Measurements from ENCODE around the gene PSME2. TPM values are rescaled to one million over a fixed set of nuclear protein-coding genes. Genes with fewer than 3 reads are reported as not detected.

Gene PSME2
- total RNA-seq, 8 experiments from 2014 or later = 77.2 to 504 (median 129) TPM

GRCh38 chr14:24157331-24157730 is 10.9 kb upstream of the PSME2 start:
- Histone ChIP-seq H3K4me3 (no peak overlapping the region), H3K4me1 (replicated peaks in 1 of 2) (peaks cover 9 to 13% of the 10 kb centered on the region in 2 donors), H3K27ac (no peak overlapping the region)
- WGBS, 10 experiments = 60 to 100% (median 94%) methylated on average over 1 to 8 of the region's 12 CpGs; no CpG with 5 or more reads in 2 of the 10 experiments
- in situ Hi-C loops (cut with MboI; ENCODE audit: low pct_unique_long_range_greater_than_20kb in 2 of 9, low sequenced_read_pairs in 9 of 9, unreplicated experiment in 9 of 9) = no loop called here
- no peak for ATAC-seq (replicated peaks in 6 of 8)

- Histone ChIP-seq H3K4me1 (replicated peaks in 1 of 2) (peaks cover 9 to 11% of the 10 kb centered on the region in 2 donors), H3K4me3 (no peak overlapping the region), H3K27ac (no peak overlapping the region)
- no peak for ATAC-seq (replicated peaks in 6 of 8)
- 50 to 100% (median 88%) methylated on average over 1 of the region's 1 CpG; no CpG with 5 or more reads in 4 of the 10 experiments for WGBS, 10 experiments
- in situ Hi-C loops (cut with MboI; ENCODE audit: low pct_unique_long_range_greater_than_20kb in 2 of 9, low sequenced_read_pairs in 9 of 9, unreplicated experiment in 9 of 9) = no loop called here
These were observed 10.4 kb upstream of the PSME2 start for GRCh38 chr14:24156840-24157239.

GRCh38 chr14:24155100-24155499 is 8.7 kb upstream of the PSME2 start:
- Histone ChIP-seq H3K4me3 (no peak overlapping the region), H3K27ac (no peak overlapping the region), H3K4me1 (replicated peaks in 1 of 2) (no peaks in the 10 kb centered on the region)
- in situ Hi-C loops (cut with MboI; ENCODE audit: low pct_unique_long_range_greater_than_20kb in 2 of 9, low sequenced_read_pairs in 9 of 9, unreplicated experiment in 9 of 9) = no loop called here
- WGBS, 10 experiments = 90 to 97% (median 96%) methylated on average over 2 to 5 of the region's 10 CpGs; no CpG with 5 or more reads in 7 of the 10 experiments
- no peak for ATAC-seq (replicated peaks in 6 of 8)

- no peak for ATAC-seq (replicated peaks in 6 of 8)
- H3K27ac ChIP-seq = no peak overlapping the region
- H3K4me1 ChIP-seq (replicated peaks in 1 of 2) = peaks cover 5 to 8% of the 10 kb centered on the region in 2 donors
- in situ Hi-C loops (cut with MboI; ENCODE audit: low pct_unique_long_range_greater_than_20kb in 2 of 9, low sequenced_read_pairs in 9 of 9, unreplicated experiment in 9 of 9) = no loop called here
- H3K4me3 ChIP-seq = no peak overlapping the region
- WGBS, 10 experiments = 80 to 100% (median 100%) methylated on average over 1 to 4 of the region's 16 CpGs; no CpG with 5 or more reads in 3 of the 10 experiments
These were observed 5.1 kb upstream of the PSME2 start for GRCh38 chr14:24151404-24152080.

GRCh38 chr14:24150993-24151392 is 4.6 kb upstream of the PSME2 start:
- WGBS, 10 experiments = no CpG with 5 or more reads among the region's 9 CpGs
- Histone ChIP-seq H3K4me3 (no peak overlapping the region), H3K4me1 (replicated peaks in 1 of 2) (peaks cover 5 to 8% of the 10 kb centered on the region in 2 donors), H3K27ac (no peak overlapping the region)
- no peak for ATAC-seq (replicated peaks in 6 of 8)
- in situ Hi-C loops (cut with MboI; ENCODE audit: low pct_unique_long_range_greater_than_20kb in 2 of 9, low sequenced_read_pairs in 9 of 9, unreplicated experiment in 9 of 9) = no loop called here

GRCh38 chr14:24150567-24150966 is 4.2 kb upstream of the PSME2 start:
- Histone ChIP-seq H3K4me1 (replicated peaks in 1 of 2) (peaks cover 8 to 9% of the 10 kb centered on the region in 2 donors), H3K4me3 (no peak overlapping the region), H3K27ac (no peak overlapping the region)
- no peak for ATAC-seq (replicated peaks in 6 of 8)
- in situ Hi-C loops (cut with MboI; ENCODE audit: low pct_unique_long_range_greater_than_20kb in 2 of 9, low sequenced_read_pairs in 9 of 9, unreplicated experiment in 9 of 9) = no loop called here
- 68 to 100% (median 89%) methylated on average over 1 to 3 of the region's 9 CpGs; no CpG with 5 or more reads in 6 of the 10 experiments for WGBS, 10 experiments

GRCh38 chr14:24150061-24150460 is 3.7 kb upstream of the PSME2 start:
- H3K4me1 ChIP-seq (replicated peaks in 1 of 2) = peaks cover 8 to 10% of the 10 kb centered on the region in 2 donors
- in situ Hi-C loops (cut with MboI; ENCODE audit: low pct_unique_long_range_greater_than_20kb in 2 of 9, low sequenced_read_pairs in 9 of 9, unreplicated experiment in 9 of 9) = no loop called here
- no peak overlapping the region for H3K4me3 ChIP-seq
- 83 to 100% (median 91%) methylated on average over 2 to 5 of the region's 9 CpGs; no CpG with 5 or more reads in 5 of the 10 experiments for WGBS, 10 experiments
- no peak for ATAC-seq (replicated peaks in 6 of 8)
- H3K27ac ChIP-seq = no peak overlapping the region

- Histone ChIP-seq H3K4me1 (replicated peaks in 1 of 2) (peaks cover 8 to 10% of the 10 kb centered on the region in 2 donors), H3K4me3 (no peak overlapping the region), H3K27ac (no peak overlapping the region)
- ATAC-seq (replicated peaks in 6 of 8) = no peak
- 93 to 100% (median 100%) methylated on average over 1 to 3 of the region's 3 CpGs; no CpG with 5 or more reads in 1 of the 10 experiments for WGBS, 10 experiments
- in situ Hi-C loops (cut with MboI; ENCODE audit: low pct_unique_long_range_greater_than_20kb in 2 of 9, low sequenced_read_pairs in 9 of 9, unreplicated experiment in 9 of 9) = no loop called here
These were observed 3.0 kb upstream of the PSME2 start for GRCh38 chr14:24149302-24149969.

GRCh38 chr14:24147761-24148428 is 1.5 kb upstream of the PSME2 start:
- 0 to 40% (median 4%) methylated on average over 1 to 9 of the region's 29 CpGs; no CpG with 5 or more reads in 5 of the 10 experiments for WGBS, 10 experiments
- Histone ChIP-seq H3K27ac (peak overlapping the region; percentile 5 to 69), H3K4me1 (replicated peaks in 1 of 2) (peaks cover 8 to 10% of the 10 kb centered on the region in 2 donors), H3K4me3 (peak overlapping the region; percentile 59 to 87 (median 72))
- ATAC-seq (replicated peaks in 6 of 8) = no peak
- in situ Hi-C loops (cut with MboI; ENCODE audit: low pct_unique_long_range_greater_than_20kb in 2 of 9, low sequenced_read_pairs in 9 of 9, unreplicated experiment in 9 of 9) = no loop called here

- H3K4me1 ChIP-seq (replicated peaks in 1 of 2) = peaks cover 10% of the 10 kb centered on the region in 2 donors
- H3K27ac ChIP-seq = peak within 1 kb of the TSS; percentile 70 to 89
- H3K4me3 ChIP-seq = peak within 1 kb of the TSS; percentile 59 to 87 (median 72)
- 0% methylated on average over 2 to 12 of the region's 57 CpGs; no CpG with 5 or more reads in 5 of the 10 experiments for WGBS, 10 experiments
- in situ Hi-C loops (cut with MboI; ENCODE audit: low pct_unique_long_range_greater_than_20kb in 2 of 9, low sequenced_read_pairs in 9 of 9, unreplicated experiment in 9 of 9) = no loop called here
- peak; percentile 81 to 88 (median 83) for ATAC-seq (replicated peaks in 6 of 8)
These were observed 759 bp upstream of the PSME2 start, which contains the start of gene RNF31 for GRCh38 chr14:24146978-24147760. RNF31 (plus strand) TSS chr14:24147498; CDS start chr14:24147699, 201 bp downstream.

- H3K4me1 ChIP-seq (replicated peaks in 1 of 2) = peaks cover 10 to 11% of the 10 kb centered on the region in 2 donors
- peak overlapping the region; percentile 59 to 87 (median 72) for H3K4me3 ChIP-seq
- in situ Hi-C loops (cut with MboI; ENCODE audit: low pct_unique_long_range_greater_than_20kb in 2 of 9, low sequenced_read_pairs in 9 of 9, unreplicated experiment in 9 of 9) = no loop called here
- H3K27ac ChIP-seq = peak overlapping the region; percentile 67 to 68
- ATAC-seq (replicated peaks in 6 of 8) = peak in 3 of 8 experiments; percentile 0
- WGBS, 10 experiments = 7 to 48% (median 26%) methylated on average over 2 to 5 of the region's 9 CpGs; no CpG with 5 or more reads in 3 of the 10 experiments
These were observed 539 bp downstream of the PSME2 start for GRCh38 chr14:24145690-24146452.

GRCh38 chr14:24145219-24145618 is 1.2 kb downstream of the PSME2 start:
- Histone ChIP-seq H3K4me3 (no peak overlapping the region), H3K4me1 (replicated peaks in 1 of 2) (peaks cover 10 to 11% of the 10 kb centered on the region in 2 donors), H3K27ac (no peak overlapping the region)
- WGBS, 10 experiments = 90 to 100% methylated on average over 1 to 2 of the region's 2 CpGs; no CpG with 5 or more reads in 8 of the 10 experiments
- in situ Hi-C loops (cut with MboI; ENCODE audit: low pct_unique_long_range_greater_than_20kb in 2 of 9, low sequenced_read_pairs in 9 of 9, unreplicated experiment in 9 of 9) = no loop called here
- ATAC-seq (replicated peaks in 6 of 8) = no peak
